ENCODE measurements around the gene SAMM50.

Gene SAMM50

DNA sequence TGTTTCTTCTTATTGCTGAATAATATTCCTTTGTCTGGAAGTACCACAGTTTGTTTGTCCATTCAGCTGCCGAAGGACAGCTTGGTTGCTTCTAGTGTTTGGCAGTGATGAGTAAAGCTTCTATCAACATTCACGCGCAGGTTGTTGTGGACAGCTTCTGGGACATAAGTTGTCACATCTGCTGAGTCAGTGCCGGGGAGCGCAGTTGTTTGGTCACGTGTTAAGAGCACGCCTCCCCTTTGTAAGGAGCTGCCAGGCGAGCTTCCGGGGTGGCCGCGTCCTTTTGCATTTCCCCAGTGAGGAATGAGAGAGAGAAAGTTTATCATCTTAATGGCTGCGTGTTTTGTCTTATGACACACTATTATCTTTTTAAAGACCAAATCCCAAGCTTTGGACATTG lies 30.3 kb downstream of the SAMM50 start:
- H3K4me2 ChIP-seq (ENCODE audit: low read length) = no peak overlapping the region
- H3K9me3 ChIP-seq (ENCODE audit: low read length) = no peaks in the 10 kb centered on the region
- no peak overlapping the region for H2AFZ ChIP-seq (ENCODE audit: low read length)
- TF ChIP-seq EZH2 (IDR thresholded peaks at IDR 0.05; ENCODE audit: borderline replicate concordance, low read length) = no peak
- TF ChIP-seq, protein P1, sequence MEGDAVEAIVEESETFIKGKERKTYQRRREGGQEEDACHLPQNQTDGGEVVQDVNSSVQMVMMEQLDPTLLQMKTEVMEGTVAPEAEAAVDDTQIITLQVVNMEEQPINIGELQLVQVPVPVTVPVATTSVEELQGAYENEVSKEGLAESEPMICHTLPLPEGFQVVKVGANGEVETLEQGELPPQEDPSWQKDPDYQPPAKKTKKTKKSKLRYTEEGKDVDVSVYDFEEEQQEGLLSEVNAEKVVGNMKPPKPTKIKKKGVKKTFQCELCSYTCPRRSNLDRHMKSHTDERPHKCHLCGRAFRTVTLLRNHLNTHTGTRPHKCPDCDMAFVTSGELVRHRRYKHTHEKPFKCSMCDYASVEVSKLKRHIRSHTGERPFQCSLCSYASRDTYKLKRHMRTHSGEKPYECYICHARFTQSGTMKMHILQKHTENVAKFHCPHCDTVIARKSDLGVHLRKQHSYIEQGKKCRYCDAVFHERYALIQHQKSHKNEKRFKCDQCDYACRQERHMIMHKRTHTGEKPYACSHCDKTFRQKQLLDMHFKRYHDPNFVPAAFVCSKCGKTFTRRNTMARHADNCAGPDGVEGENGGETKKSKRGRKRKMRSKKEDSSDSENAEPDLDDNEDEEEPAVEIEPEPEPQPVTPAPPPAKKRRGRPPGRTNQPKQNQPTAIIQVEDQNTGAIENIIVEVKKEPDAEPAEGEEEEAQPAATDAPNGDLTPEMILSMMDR (IDR thresholded peaks at IDR 0.05; ENCODE audit: low read length) = no peak
- H3K79me2 ChIP-seq (ENCODE audit: insufficient read depth, low read length) = no peaks in the 10 kb centered on the region
- H3K4me1 ChIP-seq (ENCODE audit: insufficient read depth, low read length, severe bottlenecking) = no peaks in the 10 kb centered on the region
- H4K20me1 ChIP-seq (ENCODE audit: insufficient read depth, low read length) = no peaks in the 10 kb centered on the region
- H3F3A ChIP-seq (ENCODE audit: insufficient read depth, low read length) = no peaks in the 10 kb centered on the region
- H3K4me3 ChIP-seq (ENCODE audit: low read depth, low read length, poor library complexity, severe bottlenecking) = no peak overlapping the region
- no peaks in the 10 kb centered on the region for H3K27me3 ChIP-seq (ENCODE audit: insufficient read depth, low read length)
- no peaks in the 10 kb centered on the region for H3K9me2 ChIP-seq (ENCODE audit: low read depth, low read length)
- no peak overlapping the region for H3K27ac ChIP-seq (ENCODE audit: low read depth, low read length, poor library complexity, severe bottlenecking)
- H3K36me3 ChIP-seq (ENCODE audit: insufficient read depth, low read length) = peaks cover 83% of the 10 kb centered on the region
- no peak overlapping the region for H3K9ac ChIP-seq (ENCODE audit: low read length)

DNA sequence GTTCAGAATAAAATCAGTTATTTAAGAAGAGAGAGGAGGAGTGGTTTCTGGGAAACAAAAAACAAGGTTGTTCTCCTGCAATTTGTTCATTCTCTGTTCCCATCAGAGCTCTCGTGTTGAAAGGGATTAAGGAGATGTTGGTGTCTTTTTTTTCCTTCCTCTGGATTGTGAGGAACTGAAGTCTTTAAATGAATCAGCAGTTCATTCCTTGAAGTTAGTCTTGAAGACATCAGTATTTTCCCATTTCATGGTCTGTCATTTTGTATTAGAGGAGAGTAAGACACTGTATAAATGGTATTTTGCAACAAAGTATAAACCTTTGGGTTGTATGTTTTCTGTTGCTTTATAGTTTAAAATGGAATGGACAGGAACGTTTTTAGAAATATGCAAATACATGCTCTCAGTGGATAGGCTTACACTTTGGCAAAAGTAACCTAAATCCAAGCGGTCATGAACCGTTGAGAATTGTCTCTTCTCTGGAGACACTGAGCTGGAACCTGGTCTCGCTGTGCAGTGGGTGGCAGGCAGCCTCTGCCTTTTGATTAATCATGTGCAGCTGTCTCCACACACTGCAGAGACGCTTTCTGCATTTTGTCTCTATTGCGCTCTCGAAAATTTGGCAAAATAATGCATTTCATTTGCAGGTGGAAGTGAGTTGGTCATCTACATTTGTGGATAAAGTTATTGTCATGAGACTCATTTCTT lies 33.0 kb downstream of the SAMM50 start:
- TF ChIP-seq, protein P1 (IDR thresholded peaks at IDR 0.05; ENCODE audit: low read length) = no peak
- Histone ChIP-seq H3K4me1 (ENCODE audit: insufficient read depth, low read length, severe bottlenecking) (peaks cover 1% of the 10 kb centered on the region), H3K79me2 (ENCODE audit: insufficient read depth, low read length) (no peaks in the 10 kb centered on the region), H3K9me2 (ENCODE audit: low read depth, low read length) (no peaks in the 10 kb centered on the region), H3K27me3 (ENCODE audit: insufficient read depth, low read length) (no peaks in the 10 kb centered on the region), H3K9me3 (ENCODE audit: low read length) (no peaks in the 10 kb centered on the region), H3K27ac (ENCODE audit: low read depth, low read length, poor library complexity, severe bottlenecking) (no peak overlapping the region), H4K20me1 (ENCODE audit: insufficient read depth, low read length) (no peaks in the 10 kb centered on the region), H3K9ac (ENCODE audit: low read length) (no peak overlapping the region), H2AFZ (ENCODE audit: low read length) (no peak overlapping the region), H3K4me3 (ENCODE audit: low read depth, low read length, poor library complexity, severe bottlenecking) (no peak overlapping the region), H3K4me2 (ENCODE audit: low read length) (no peak overlapping the region), H3F3A (ENCODE audit: insufficient read depth, low read length) (no peaks in the 10 kb centered on the region), H3K36me3 (ENCODE audit: insufficient read depth, low read length) (peaks cover 84% of the 10 kb centered on the region)

DNA sequence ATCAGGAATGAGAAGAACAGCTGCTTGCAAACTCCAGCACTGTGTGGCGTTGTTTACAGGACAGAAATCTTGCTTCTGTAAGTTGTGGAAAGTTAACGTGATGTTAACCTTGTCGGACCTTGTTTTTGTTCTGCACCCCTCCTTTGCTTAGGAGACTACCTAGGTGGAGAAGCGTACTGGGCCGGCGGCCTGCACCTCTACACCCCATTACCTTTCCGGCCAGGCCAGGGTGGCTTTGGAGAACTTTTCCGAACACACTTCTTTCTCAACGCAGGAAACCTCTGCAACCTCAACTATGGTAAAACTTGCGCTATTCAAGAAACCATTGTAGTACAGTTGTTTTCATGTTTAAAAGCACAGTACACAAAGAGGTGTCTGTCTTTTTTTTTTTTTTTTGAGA lies 33.7 kb downstream of the SAMM50 start:
- no peaks in the 10 kb centered on the region for H4K20me1 ChIP-seq (ENCODE audit: insufficient read depth, low read length)
- peaks cover 6% of the 10 kb centered on the region for H3K4me1 ChIP-seq (ENCODE audit: insufficient read depth, low read length, severe bottlenecking)
- H3K9me3 ChIP-seq (ENCODE audit: low read length) = no peaks in the 10 kb centered on the region
- no peak overlapping the region for H3K9ac ChIP-seq (ENCODE audit: low read length)
- peaks cover 84% of the 10 kb centered on the region for H3K36me3 ChIP-seq (ENCODE audit: insufficient read depth, low read length)
- no peak overlapping the region for H3K4me2 ChIP-seq (ENCODE audit: low read length)
- H3K79me2 ChIP-seq (ENCODE audit: insufficient read depth, low read length) = no peaks in the 10 kb centered on the region
- TF ChIP-seq, protein P1 (IDR thresholded peaks at IDR 0.05; ENCODE audit: low read length) = no peak
- TF ChIP-seq EZH2 (IDR thresholded peaks at IDR 0.05; ENCODE audit: borderline replicate concordance, low read length) = no peak
- H2AFZ ChIP-seq (ENCODE audit: low read length) = no peak overlapping the region
- H3K4me3 ChIP-seq (ENCODE audit: low read depth, low read length, poor library complexity, severe bottlenecking) = no peak overlapping the region
- H3F3A ChIP-seq (ENCODE audit: insufficient read depth, low read length) = no peaks in the 10 kb centered on the region
- H3K27ac ChIP-seq (ENCODE audit: low read depth, low read length, poor library complexity, severe bottlenecking) = no peak overlapping the region
- H3K9me2 ChIP-seq (ENCODE audit: low read depth, low read length) = no peaks in the 10 kb centered on the region
- no peaks in the 10 kb centered on the region for H3K27me3 ChIP-seq (ENCODE audit: insufficient read depth, low read length)

Data from OCI-LY1 (cell line).